Measurements from ENCODE around the gene OR2V1. TPM values are rescaled to one million over a fixed set of nuclear protein-coding genes. Genes with fewer than 3 reads are reported as not detected.

The OR2V1 gene
- polyA plus RNA-seq, 1 donor (not counting 4 experiments of a cell fraction or from before 2014, with no cell fraction given) = not detected

DNA sequence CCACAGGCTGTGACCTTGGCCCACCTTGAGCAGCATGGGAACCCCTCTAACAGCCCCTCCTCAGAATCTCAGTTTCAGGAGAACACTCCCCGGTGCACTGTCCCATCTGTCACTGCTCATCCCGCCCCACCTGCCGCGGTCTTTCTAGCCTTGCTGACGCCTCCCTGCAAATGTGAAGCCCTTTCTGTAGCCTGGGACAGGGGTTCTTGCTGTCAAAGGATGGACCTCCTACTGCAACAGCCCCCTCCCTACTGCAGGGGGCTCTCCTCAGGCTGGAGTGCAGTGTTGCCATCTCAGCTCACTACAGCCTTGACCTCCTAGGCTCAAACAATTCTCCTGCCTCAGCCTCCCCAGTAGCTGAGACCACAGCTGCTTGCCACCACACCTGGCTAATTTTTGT, 20.0 kb downstream of the OR2V1 start:
- no peaks in the 10 kb centered on the region for H3K9me3 ChIP-seq (ENCODE audit: control insufficient read depth, low read depth, low read length)
- no peak overlapping the region for H3K4me3 ChIP-seq (ENCODE audit: control insufficient read depth in 2 of 3, extremely low read depth in 1 of 3, insufficient read depth in 2 of 3, low read depth in 1 of 3, low read length in 3 of 3)
- no peaks in the 10 kb centered on the region for H3K9me1 ChIP-seq (ENCODE audit: control insufficient read depth, extremely low read depth, insufficient read depth, low read length)
- H3K27ac ChIP-seq (ENCODE audit: control insufficient read depth, insufficient read depth, low read length) = no peak overlapping the region
- H3K9ac ChIP-seq (ENCODE audit: control insufficient read depth, extremely low read depth, insufficient read depth, low read length) = no peak overlapping the region
- no peaks in the 10 kb centered on the region for H4K20me1 ChIP-seq (ENCODE audit: control insufficient read depth, extremely low read depth, insufficient read depth, low read length)
- dilution Hi-C loops (cut with MboI; ENCODE audit: extremely low pct_ligation_motif_present, low sequenced_read_pairs) = no loop called here
- no peaks in the 10 kb centered on the region for H3K79me2 ChIP-seq (ENCODE audit: control insufficient read depth, insufficient read depth, low read length)
- DNase-seq (ENCODE audit: low read depth, low spot score) (no peak), FAIRE-seq (no peak)
- peaks cover 17% of the 10 kb centered on the region for H3K27me3 ChIP-seq (ENCODE audit: control insufficient read depth, extremely low read depth, insufficient read depth, low read length)
- no peak for TF ChIP-seq EZH2 (IDR thresholded peaks at IDR 0.05; ENCODE audit: low read length)
- TF ChIP-seq, protein P1, sequence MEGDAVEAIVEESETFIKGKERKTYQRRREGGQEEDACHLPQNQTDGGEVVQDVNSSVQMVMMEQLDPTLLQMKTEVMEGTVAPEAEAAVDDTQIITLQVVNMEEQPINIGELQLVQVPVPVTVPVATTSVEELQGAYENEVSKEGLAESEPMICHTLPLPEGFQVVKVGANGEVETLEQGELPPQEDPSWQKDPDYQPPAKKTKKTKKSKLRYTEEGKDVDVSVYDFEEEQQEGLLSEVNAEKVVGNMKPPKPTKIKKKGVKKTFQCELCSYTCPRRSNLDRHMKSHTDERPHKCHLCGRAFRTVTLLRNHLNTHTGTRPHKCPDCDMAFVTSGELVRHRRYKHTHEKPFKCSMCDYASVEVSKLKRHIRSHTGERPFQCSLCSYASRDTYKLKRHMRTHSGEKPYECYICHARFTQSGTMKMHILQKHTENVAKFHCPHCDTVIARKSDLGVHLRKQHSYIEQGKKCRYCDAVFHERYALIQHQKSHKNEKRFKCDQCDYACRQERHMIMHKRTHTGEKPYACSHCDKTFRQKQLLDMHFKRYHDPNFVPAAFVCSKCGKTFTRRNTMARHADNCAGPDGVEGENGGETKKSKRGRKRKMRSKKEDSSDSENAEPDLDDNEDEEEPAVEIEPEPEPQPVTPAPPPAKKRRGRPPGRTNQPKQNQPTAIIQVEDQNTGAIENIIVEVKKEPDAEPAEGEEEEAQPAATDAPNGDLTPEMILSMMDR (optimal IDR thresholded peaks at IDR 0.05 in 1 of 3, IDR thresholded peaks at IDR 0.05 in 1 of 3, conservative IDR thresholded peaks at IDR 0.05 in 1 of 3; ENCODE audit: extremely low read depth in 1 of 3, insufficient read depth in 2 of 3, low read length in 3 of 3) = no peak
- H3K36me3 ChIP-seq (ENCODE audit: control insufficient read depth in 2 of 2, extremely low read depth in 1 of 2, insufficient read depth in 2 of 2, low read length in 2 of 2) = no peaks in the 10 kb centered on the region
- no peak overlapping the region for H2AFZ ChIP-seq (ENCODE audit: control insufficient read depth, low read length)
- peaks cover 7% of the 10 kb centered on the region for H3K4me1 ChIP-seq (ENCODE audit: control insufficient read depth, extremely low read depth, insufficient read depth, low read length)
- no peak overlapping the region for H3K4me2 ChIP-seq (ENCODE audit: control insufficient read depth, extremely low read depth, insufficient read depth, low read depth, low read length)

DNA sequence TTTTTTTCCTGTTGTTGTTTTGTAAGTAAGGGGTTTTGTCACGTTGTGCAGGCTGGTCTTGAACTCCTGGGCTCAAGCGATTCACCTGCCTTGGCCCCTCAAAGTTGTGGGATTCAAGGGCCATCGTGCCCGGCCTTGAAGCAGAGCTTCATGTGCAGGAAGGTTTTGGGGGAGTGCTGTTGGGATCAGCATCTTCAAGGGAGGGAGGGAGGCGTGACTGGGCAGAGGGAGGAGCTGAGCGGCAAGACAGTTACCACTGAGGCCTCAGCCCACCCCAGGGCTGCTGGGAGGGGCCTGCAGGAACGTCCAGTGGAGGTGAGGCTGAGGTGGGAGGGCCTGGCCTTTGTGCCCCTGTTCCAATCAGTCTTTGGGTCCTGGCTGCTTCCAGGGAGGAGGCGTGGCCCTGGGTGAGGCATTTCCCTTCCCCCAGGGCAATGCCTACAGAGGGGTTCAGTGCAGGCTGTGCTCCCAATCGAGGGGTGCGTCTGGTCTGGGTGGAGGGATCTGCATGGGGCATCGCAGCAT, 21.4 kb downstream of the OR2V1 start:
- no peaks in the 10 kb centered on the region for H4K20me1 ChIP-seq (ENCODE audit: control insufficient read depth, extremely low read depth, insufficient read depth, low read length)
- no peak overlapping the region for H3K4me3 ChIP-seq (ENCODE audit: control insufficient read depth in 2 of 3, extremely low read depth in 1 of 3, insufficient read depth in 2 of 3, low read depth in 1 of 3, low read length in 3 of 3)
- H3K9me3 ChIP-seq (ENCODE audit: control insufficient read depth, low read depth, low read length) = no peaks in the 10 kb centered on the region
- DNase-seq (ENCODE audit: low read depth, low spot score) (no peak), FAIRE-seq (no peak)
- TF ChIP-seq, protein P1 (optimal IDR thresholded peaks at IDR 0.05 in 1 of 3, IDR thresholded peaks at IDR 0.05 in 1 of 3, conservative IDR thresholded peaks at IDR 0.05 in 1 of 3; ENCODE audit: extremely low read depth in 1 of 3, insufficient read depth in 2 of 3, low read length in 3 of 3) = no peak
- no peak for TF ChIP-seq EZH2 (IDR thresholded peaks at IDR 0.05; ENCODE audit: low read length)
- H3K4me2 ChIP-seq (ENCODE audit: control insufficient read depth, extremely low read depth, insufficient read depth, low read depth, low read length) = no peak overlapping the region
- no peak overlapping the region for H2AFZ ChIP-seq (ENCODE audit: control insufficient read depth, low read length)
- peaks cover 17% of the 10 kb centered on the region for H3K27me3 ChIP-seq (ENCODE audit: control insufficient read depth, extremely low read depth, insufficient read depth, low read length)
- no peaks in the 10 kb centered on the region for H3K4me1 ChIP-seq (ENCODE audit: control insufficient read depth, extremely low read depth, insufficient read depth, low read length)
- no peaks in the 10 kb centered on the region for H3K36me3 ChIP-seq (ENCODE audit: control insufficient read depth in 2 of 2, extremely low read depth in 1 of 2, insufficient read depth in 2 of 2, low read length in 2 of 2)
- H3K9ac ChIP-seq (ENCODE audit: control insufficient read depth, extremely low read depth, insufficient read depth, low read length) = no peak overlapping the region
- H3K9me1 ChIP-seq (ENCODE audit: control insufficient read depth, extremely low read depth, insufficient read depth, low read length) = no peaks in the 10 kb centered on the region
- dilution Hi-C loops (cut with MboI; ENCODE audit: extremely low pct_ligation_motif_present, low sequenced_read_pairs) = no loop called here
- H3K79me2 ChIP-seq (ENCODE audit: control insufficient read depth, insufficient read depth, low read length) = no peaks in the 10 kb centered on the region
- no peak overlapping the region for H3K27ac ChIP-seq (ENCODE audit: control insufficient read depth, insufficient read depth, low read length)

All from keratinocyte (primary cell).